Measurements from ENCODE around the gene TGFB3.
"Not testable (repeated sequence)": the region's sequence is repeated elsewhere in the genome, so short reads cannot be mapped to it uniquely, and the experiment has no call there.

TGFB3 gene

DNA sequence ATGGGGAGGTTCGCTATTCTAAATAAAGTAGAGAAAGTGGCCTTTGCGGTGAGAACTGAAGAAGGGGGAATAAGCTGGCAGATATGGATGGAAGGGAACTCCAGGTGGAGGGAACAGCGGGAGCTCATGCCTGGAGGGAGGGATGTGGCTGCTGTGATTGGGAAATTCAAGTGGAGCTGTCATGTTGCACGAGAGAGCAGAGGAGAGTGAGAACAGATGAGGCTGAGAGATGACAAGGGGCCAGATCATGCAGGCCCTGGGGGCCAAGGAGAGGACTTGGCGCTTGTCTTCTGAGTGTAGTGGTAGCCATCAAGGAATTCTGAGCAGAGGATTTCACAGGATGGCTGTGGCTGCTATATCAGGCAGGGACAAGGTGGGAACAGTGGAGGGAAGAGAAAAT is 35.0 kb downstream of the TGFB3 start:
- DNase-seq: no peak

GRCh38 chr14:75944607-75945241 is 37.1 kb downstream of the TGFB3 start:
- DNase-seq: no peak

GRCh38 chr14:75941030-75941429 is 40.8 kb downstream of the TGFB3 start:
- DNase-seq: no peak

DNA sequence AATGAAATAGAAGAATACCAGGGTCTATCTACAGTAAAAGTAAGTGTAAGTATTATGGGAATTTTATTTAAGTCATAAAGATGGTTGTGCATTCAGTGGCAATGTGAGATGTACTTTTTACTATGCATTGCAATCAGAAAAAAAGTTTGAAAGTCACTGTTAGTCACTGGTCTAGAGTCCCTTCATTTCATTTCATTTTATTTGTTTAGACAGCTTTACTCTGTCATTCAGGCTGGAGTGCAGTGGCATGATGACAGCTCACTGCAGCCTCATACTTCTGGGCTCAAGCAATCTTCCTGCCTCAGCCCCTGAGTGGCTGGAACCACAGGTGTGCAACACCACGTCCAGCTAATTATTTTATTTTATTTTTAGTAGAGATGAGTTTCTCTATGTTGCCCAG is 42.6 kb downstream of the TGFB3 start:
- DNase-seq: no peak

GRCh38 chr14:75934998-75935628 is 46.7 kb downstream of the TGFB3 start:
- DNase-seq: no peak

- DNase-seq: no peak
Measured at GRCh38 chr14:75933712-75934296, 48.0 kb downstream of the TGFB3 start.

- no peak for DNase-seq
Measured at GRCh38 chr14:75928690-75929181, 53.1 kb downstream of the TGFB3 start.

DNA sequence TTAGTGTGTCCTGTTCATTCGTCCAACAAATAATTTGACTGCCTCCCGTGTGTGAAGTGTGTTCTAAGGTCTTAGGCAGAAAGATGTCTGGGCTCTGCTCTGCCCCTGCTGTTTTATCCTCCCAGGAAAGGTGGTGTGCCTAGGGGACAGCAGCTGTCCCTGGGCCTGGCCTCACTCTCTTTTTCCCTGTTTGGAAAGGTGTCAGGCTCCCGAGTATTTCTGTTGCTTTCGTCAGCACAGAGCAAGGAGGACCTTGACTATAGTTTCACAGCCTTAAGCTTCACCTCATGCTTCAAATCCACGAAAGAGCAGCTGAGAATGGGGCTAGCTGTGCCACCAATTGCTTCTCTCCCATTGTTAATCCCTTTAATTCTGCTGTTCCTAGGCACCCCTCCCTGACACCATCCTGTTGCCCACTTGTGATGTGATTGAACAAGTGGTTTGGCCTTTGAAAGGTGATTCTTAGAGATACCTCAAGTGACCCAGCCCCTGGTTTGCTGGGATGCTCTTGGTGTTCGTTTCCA is 54.2 kb downstream of the TGFB3 start:
- DNase-seq: no peak

DNA sequence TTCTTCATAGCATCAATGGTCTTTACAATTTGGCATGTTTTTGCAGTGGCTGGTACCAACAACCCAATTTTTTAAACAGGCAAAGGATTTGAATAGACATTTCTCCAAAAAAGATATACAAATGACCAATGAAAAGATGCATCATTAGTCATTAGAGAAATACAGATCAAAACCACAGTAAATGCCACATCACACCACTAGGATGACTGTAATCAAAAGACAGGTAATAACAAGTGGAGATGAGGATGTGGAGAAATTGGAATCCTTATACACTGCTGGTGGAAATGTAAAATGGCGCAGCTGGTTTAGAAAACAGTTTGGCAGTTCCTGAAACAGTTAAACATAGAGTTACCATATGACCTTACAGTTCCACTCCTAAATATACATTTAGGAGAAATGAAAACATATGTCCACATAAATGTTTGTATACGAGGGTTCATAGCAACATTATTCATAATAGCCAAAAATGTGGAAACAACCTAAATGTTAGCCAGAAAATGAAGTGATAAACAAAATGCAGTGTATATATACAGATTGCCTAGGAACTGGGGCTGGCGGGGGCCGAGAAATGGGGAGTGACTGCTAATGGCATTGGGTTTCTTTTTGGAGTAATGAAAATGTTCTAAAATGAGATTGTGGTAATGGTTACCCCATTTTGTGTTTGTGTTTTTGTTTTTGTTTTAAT is 55.2 kb downstream of the TGFB3 start:
- DNase-seq: no peak

DNA sequence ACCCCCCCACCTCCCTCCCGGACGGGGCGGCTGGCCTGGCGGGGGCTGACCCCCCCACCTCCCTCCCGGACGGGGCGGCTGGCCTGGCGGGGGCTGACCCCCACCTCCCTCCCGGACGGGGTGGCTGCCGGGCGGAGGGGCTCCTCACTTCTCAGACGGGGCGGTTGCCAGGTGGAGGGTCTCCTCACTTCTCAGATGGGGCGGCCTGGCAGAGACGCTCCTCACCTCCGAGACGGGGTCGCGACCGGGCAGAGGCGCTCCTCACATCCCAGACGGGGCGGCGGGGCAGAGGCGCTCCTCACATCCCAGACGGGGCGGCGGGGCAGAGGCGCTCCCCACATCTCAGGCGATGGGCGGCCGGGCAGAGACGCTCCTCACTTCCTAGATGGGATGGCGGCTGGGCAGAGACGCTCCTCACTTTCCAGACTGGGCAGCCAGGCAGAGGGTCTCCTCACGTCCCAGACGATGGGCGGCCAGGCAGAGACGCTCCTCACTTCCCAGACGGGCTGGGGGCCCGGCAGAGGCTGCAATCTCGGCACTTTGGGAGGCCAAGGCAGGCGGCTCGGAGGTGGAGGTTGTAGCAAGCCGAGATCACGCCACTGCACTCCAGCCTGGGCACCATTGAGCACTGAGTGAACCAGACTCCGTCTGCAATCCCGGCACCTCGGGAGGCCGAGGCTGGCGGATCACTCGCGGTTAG is 56.5 kb downstream of the TGFB3 start:
- not testable (repeated sequence) for DNase-seq

GRCh38 chr14:75920421-75920820 is 61.4 kb downstream of the TGFB3 start:
- DNase-seq: not testable (repeated sequence)

- no peak for DNase-seq
Measured at GRCh38 chr14:75917946-75918335, 63.9 kb downstream of the TGFB3 start.

DNA sequence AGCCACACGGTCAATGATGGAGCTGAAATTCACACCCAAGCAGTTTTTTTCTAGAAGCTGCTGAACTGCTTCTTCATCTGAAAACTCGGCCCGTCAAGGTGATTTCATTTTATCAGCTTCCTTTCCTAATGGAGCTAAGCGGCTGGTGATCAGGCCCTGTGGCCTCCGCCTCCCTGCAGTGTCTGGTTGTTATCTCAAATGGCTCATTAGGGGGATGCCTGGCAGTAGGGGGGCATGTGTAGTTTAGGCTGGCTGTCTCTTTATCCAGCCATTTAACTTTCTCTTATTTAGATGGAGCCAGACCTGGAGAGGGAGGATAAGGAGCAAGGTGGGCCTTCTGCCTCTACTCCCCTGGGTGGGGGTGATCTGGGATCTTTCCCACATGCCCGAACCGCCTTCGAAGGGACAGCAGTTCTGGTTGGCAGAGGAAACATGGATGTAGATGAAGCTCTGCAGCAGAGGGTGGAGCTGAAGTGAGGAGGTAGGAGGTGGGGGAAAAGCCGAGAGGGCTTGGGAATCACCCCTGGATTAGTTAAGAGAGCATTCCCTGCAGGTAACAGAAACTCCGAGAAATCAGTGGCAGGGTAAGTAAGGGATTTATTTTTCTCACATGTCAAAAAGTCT is 64.4 kb downstream of the TGFB3 start:
- DNase-seq: no peak

- DNase-seq: no peak
Measured at GRCh38 chr14:75915045-75915444, 66.8 kb downstream of the TGFB3 start.

GRCh38 chr14:75913183-75913582 is 68.6 kb downstream of the TGFB3 start:
- DNase-seq: no peak

DNA sequence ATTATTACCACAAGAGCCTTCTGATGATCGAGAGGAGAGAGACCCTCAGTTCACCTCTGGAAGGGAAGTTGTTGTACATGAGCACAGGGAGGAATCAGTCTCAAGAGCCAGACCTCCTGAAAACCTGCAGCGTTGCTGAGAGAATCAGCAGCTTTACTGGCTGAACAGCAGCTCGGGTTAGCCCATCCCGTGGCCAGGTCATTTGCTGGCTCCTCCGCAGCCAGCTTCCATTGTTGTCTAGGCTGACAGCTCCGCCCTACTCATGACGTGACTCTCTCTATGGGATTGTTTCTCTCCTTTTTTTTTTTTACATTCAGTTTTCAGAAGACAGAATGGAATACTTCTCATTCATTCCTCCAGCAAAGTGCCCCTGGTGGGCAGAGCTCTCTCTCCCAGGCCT is 69.9 kb downstream of the TGFB3 start:
- no peak for DNase-seq

DNA sequence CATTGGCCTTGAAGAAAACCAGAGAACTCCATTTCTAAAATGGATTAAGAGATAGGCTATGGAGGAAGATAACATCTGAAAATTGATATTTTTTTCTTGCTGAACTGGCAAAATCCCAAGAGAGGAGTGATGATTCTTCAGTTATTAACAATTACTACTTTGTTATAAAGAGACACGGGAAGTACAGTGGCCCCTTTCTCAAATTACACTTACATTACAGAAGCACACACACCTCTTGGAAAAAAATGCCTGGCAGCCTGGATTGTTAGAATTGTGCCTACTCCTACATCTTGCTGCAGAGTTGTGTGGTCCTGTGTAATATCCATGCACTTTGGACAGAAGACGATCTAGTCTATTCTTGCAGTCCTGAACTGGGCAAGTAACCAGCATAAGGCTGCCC is 71.7 kb downstream of the TGFB3 start:
- DNase-seq: no peak

- DNase-seq: no peak
Measured at GRCh38 chr14:75909630-75910029, 72.2 kb downstream of the TGFB3 start.

Measured in activated CD4-positive, alpha-beta T cell treated with anti-CD3 and anti-CD28 coated beads, Interleukin-2, amount 50 U/mL, for 1 hour (primary cell).